ENCODE data around the gene ITGA6.

ITGA6 gene

DNA sequence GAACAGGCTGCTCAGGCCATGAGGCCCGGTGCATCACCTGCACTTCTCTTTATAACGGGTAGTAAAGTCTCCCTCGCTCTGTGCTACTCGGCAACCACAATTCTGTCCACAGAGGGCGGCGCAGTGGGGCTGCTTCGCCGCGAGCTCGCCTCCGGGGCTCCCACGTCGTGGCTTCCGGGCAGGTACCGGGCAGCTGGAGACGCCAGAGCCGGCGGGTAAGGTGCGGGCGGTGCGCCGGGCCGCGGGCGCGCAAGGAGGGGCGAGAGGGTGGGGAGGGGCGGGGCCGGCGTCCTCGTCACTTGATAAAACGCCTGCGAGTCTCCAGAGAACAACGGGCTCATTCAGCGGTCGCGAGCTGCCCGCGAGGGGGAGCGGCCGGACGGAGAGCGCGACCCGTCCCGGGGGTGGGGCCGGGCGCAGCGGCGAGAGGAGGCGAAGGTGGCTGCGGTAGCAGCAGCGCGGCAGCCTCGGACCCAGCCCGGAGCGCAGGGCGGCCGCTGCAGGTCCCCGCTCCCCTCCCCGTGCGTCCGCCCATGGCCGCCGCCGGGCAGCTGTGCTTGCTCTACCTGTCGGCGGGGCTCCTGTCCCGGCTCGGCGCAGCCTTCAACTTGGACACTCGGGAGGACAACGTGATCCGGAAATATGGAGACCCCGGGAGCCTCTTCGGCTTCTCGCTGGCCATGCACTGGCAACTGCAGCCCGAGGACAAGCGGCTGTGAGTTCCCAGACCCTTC, at the start of gene ITGA6:
ITGA6 (plus strand) TSS at position 331 of the 734 bp plus-strand sequence.
- peak; percentile 56 for DNase-seq (ENCODE audit: low read depth)

DNA sequence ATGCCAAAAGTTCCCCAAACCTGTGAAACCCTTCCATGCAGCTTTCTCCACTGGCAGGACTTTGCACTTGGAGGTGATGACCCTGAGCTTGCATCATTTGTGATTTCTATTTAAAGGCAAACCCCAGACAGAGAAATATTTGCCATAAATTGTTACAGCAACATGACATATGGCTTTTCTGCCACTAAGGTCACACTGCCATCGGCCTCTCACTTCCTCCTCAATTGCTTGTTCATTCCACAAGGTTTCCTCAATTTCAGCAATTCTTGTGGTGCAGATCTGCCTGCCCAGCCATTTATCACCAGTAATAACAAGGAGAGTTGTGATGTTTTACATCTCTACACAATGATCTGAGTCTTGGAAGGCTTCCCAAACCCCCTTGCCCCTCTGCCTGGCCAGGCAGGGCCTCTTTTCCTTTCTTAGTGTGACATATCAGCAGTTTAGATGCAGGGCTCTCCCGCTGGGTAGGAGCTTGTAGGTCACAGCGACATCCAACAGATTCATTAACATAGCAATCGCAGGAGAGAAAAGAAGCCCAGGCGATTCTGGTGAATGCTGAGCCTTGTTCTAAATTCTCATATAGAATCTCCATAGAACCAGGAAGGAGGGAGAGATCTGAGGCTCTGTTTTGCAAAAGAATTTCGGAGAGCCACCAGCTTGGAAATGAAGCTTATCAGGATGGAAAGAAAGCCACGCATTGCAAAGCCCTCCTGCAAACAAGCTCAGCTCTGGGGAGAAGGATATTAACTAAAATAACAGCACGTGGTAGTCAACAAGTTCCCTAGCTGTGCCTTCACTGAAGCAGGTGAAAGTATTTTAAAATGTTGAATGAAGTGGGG, 46.7 kb upstream of the ITGA6 start:
- no peak for DNase-seq (ENCODE audit: low read depth)

DNA sequence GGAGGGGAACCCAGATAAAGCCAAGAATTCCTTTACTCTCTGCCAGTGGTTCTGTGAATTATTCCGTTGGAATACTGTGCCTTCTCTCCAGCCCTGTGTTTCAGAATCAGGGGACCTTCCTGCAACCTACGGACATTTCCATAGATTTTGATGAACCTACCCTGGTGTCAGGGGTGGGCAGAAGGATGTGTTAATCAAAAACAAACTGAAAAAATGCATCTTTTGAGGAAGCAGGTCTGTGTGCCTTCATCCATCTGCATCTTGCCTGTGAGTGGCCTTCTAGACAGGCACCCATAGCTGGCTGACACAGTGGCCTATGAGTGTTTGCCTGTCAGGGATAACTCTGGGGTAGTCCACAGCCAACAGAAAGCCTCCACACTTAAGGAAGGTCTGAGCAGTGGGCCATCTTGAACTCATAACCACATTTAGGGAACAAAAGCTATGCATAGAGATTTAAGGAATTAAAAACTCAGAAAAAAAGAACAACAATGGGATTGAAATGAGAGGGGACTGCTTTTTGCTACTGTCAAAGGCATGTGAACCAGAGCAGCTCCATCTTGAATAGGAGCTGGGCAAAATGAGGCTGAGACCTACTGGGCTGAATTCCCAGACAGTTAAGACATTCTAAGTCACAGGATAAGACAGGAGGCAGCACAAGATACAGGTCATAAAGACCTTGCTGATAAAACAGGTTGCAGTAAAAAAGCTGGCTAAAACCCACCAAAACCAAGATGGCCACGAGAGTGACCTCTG, 45.9 kb upstream of the ITGA6 start:
- no peak for DNase-seq (ENCODE audit: low read depth)

DNA sequence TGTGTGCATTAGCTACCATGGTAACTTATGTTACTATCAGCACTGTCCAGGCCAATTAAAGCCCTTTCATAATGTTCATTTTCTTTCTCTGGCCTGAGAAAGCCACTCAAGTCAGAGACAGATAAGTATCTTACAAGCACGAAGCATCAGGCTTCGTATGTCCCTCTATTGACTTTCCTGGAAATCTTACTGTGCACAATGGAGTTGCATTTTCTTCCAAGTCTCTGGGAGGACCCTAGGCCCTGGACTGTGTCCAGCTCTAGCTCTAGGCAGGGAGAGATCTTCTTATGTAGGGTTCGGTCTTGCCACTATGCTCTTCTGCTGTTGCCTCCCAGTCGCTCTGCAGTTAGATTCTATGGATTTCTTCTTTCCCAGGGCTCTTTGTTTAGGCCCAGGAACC, 40.0 kb upstream of the ITGA6 start:
- DNase-seq (ENCODE audit: low read depth), result no peak

DNA sequence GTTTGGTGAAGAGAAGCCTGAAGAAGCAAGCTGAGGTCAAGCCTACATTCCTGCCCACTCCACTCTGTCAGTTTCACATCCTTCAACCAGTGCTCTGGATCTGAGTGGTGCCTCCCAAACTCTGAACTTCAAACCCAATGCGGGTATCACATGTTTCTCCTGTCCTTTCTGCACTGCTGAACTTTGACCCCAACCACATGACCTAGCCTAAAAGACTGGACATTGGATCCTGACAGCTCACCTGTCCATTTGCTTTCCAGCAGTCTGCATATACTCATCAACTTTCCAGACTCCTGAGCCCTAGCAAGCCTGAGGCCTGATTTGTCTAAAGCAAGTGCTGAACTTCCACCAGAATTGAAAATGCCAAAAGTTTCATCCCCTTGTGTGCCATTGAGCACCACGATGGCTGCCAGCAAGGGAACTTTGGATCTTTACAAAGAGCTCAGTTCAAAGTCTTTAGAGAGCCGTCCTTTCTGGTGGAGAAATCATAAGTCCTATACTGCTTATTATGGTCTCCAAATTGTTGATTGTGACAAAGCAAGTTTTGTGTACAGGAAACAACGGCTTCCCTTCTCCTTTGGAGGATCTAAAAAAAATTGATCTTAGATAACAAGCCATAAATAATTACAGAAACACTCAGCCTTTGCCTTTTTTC, 37.6 kb upstream of the ITGA6 start:
- no peak for DNase-seq (ENCODE audit: low read depth)

DNA sequence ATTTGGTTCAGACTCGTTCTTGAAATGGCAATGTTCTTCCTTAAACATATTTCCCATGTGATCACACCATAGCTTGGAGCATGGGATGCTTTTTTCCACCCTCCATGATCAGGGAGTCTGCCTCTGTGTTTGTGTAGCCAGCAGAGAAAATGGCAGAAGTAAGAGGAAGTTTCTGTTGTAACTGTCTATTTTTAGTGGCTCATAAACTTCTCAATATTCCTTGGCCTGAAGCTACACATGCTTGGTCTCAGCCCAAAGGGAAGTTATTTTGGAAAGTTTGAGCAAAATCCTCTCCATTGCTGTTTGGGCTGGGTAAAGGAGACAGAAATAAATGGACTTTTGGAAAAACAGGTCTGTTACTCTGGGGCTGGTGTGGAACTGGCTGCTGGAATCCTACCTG, 33.4 kb upstream of the ITGA6 start:
- no peak for DNase-seq (ENCODE audit: low read depth)

DNA sequence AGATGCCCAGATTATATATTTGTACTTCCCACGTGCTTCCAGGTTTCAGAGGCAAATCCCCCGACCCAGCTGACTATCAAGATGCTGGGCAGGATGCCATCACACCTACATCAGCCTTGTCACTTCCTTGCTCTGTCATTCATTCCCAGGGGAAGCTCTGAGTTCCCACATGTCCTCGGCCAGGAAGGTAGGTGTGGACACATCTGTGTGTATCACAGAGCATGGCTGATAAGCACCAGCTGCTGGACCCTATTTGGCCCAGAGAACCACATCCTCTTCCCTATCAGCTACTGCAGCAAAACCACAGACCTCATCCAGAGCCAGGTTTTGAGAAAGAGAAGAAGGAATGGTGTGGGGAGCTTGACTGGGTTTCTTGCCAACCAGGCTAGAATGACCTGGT, 31.9 kb upstream of the ITGA6 start:
- no peak for DNase-seq (ENCODE audit: low read depth)

DNA sequence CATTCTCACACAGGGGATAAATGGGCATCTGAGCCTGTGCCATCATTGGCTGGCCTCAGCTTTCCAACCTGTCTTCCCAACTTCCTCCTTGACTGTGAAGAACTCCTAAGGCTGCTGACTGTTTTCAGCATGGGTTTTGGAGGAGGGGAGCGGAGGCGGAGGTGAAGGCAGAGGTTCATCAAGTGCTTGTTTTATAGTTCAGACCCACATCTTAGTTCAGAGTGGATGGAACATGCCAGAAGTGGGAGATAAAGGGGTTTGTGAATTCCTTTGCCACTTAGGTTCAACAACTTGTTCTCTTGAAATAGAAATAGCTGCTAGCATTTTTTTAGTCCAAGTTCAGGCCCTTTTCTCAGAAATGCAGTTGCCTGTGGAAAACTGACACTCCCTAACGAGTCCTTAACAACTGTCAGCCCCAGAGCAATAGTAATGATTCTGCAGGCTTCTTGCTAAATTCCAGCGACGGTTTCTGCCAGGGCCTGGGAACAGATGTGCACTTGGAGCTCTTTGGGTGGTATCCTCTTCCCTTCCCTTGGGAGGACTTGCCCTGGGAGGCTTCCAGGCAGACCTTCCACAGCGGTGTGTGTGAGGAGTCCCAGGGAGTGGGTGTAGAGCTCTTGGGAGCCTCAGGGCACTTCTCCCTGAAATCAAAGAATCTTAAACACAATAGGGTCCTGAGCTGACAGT, 30.1 kb upstream of the ITGA6 start:
- DNase-seq (ENCODE audit: low read depth), result no peak

DNA sequence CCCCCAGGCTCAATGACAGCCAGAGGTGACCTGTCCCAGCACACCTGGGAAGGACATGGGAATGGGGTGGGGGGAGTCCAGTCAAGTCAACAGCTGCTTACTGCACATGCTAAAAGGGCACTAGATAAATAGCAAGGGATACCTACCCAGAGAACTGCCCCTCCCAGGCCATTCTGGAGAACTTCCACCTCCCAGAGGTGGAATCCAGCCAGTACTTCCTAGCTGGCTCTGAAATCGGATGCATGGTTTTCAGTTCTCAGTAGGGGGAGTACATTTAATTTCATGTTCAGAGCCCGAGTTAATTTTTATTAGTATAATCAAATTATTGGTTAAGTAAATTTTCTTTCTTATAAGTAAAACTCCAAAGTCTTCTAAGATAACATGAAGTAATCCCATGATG, 28.9 kb upstream of the ITGA6 start:
- no peak for DNase-seq (ENCODE audit: low read depth)

DNA sequence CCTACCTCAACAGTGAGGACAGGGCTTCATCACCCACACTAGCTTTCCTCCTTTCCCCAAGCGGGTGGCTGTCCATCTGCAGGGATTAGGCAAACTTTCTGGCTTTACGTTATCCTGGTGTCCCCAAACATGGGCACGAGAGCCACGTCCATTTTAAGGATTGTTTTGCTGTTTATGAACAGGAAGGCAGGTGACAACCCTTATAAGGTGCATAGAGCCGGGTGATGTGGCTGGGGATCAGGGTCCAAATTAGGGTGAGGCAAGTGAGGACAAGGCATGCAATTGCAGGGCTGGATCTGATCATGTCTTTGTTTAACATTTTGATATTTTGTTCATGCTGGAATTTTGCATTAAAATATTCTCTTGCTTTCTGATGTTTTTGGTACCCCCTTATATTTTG, 27.6 kb upstream of the ITGA6 start:
- no peak for DNase-seq (ENCODE audit: low read depth)

DNA sequence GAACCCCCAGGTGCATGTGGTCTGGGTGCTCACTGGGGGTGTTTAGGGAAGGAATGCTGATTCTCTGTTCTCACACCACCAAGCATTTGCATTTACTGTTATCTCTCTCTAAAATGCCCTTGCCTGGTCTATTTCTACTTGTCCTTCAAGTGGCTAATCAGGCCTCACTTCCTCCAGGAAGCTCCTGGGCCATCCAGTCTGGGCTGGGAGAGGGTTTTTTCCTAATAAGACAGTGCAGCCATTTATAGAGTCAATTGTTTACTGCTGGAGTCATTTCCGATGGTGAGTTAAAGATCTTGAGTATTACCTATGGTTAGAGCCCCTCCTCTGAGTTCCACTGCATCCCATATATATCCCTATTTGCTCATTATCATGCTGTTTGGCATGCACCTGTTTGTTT, 25.2 kb upstream of the ITGA6 start:
- no peak for DNase-seq (ENCODE audit: low read depth)

DNA sequence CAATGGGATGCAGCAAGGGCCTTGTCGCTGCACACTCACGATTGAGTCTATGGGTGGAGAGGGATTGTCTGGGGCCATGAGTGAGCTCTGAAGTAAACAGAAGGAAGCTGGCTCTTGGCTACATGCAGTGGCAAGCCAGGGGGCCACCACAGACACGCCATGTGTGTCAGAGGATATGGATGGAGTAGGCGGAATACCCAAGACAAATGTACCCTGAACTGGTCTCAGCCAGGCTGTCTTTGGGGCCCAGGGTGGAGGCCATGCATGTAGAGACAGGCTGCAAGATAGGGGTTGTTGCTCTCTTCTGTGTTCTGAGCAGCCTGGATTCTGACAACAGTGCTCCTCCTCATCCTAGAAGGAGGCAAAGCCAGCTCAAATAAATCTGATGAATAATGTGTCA, 24.0 kb upstream of the ITGA6 start:
- no peak for DNase-seq (ENCODE audit: low read depth)

DNA sequence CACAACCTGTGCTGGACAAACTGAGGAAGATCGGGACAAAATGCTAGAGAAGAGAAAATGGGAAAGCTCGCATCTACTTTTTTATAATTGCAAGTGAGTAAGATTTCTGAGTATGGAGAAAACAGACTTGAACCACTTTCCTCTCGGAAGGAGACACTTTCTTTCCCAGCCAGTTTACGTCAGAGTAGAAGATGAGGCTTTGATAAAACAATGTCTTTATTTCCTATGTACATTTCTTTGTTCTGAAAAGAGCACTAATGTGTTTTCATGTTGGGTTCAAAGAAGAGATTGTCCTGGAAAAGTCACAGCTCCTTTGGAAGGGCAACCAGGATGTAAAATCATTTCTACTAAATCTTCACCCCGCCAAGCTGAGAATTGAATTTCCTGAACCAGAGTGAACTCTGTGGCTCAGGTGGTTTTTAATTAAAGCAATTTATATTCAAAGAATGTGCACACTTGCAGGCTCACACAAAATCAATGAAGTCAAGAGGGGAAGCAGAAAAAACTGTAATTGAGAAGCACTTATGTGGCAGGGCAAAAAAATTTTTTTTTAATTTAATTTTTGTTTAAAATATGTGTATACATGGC, 23.4 kb upstream of the ITGA6 start:
- DNase-seq (ENCODE audit: low read depth), result no peak

DNA sequence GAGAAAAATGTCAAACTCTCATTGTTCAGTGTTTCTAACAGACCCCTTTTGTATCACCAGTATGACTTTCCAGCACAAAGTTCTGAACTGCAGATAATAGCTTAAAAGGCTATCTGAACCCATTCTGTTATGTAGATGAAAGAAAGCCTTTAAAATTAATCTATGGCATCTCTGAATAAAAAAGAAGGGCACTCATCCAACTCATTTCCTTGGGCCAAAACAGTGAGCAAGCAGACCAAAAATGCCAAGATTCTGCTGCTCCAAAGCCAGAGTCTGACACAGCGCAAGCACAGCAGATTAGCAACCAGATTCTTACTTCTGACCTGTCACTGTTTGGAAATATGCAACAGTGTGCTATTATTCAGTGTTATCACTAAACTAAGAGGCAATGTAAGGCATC, 22.6 kb upstream of the ITGA6 start:
- no peak for DNase-seq (ENCODE audit: low read depth)

DNA sequence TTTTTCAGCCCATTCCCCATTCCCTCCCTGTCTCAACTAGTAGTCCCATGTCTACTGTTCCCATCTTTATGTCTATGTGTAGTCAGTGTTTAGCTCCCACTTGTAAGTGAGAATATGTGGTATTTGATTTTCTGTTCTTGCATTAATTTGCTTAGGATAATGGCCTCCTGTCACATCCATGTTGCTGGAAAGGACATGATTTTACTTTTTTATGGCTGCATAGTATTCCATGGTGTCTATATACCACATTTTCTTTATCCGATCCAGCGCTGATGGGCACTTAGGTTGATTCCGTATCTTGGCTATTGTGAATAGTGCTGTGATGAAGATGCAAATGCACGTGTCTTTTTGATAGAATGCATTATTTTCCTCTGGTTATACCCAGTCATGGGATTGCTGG, 21.7 kb upstream of the ITGA6 start:
- no peak for DNase-seq (ENCODE audit: low read depth)

DNA sequence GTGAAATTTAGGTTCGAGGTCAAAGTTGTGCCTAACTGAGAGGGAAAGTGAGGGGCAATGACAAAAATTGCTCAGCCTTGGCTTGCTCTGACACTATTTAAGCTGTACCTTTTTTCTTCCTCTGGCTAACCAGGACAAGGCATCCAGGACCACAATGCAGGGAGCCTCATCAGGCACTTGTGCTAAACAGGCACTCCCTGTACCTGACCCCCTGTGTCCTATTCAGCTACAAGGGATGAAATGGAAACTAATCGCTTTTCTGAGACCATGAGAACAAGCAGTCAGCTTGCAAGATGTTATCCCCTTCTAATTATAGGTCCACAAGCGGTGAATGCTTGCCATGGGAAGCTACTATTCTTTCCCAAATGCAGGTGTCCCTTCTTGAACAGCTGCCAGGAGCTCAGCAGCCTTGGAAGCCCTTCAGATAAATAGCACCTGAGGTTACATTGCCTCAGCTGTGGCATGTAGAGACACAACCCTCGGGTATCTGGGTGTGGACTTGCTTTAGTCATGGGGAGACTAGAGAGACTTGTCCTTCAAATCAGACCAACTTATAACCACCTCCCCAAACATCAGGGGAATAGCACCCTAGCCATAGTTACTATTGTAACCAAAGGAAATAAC, 19.1 kb upstream of the ITGA6 start:
- no peak for DNase-seq (ENCODE audit: low read depth)

DNA sequence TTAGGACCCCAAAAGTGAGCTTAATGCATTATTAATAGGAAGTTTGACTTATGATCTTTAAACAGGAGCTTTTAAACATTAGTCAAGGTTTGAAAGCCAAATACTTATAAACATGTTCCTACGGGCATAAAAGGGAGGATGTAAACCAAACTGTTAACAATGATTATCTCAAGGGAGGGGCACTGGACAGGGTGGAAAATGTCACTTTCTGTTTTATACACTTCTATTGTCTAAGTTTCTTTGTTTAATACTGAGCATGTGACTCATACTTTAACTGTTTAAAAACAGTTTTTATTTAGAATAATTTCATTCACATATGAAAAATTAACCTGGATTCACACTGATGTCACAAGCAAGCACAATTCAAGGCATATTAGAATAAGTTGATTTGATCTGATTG, 18.3 kb upstream of the ITGA6 start:
- no peak for DNase-seq (ENCODE audit: low read depth)

DNA sequence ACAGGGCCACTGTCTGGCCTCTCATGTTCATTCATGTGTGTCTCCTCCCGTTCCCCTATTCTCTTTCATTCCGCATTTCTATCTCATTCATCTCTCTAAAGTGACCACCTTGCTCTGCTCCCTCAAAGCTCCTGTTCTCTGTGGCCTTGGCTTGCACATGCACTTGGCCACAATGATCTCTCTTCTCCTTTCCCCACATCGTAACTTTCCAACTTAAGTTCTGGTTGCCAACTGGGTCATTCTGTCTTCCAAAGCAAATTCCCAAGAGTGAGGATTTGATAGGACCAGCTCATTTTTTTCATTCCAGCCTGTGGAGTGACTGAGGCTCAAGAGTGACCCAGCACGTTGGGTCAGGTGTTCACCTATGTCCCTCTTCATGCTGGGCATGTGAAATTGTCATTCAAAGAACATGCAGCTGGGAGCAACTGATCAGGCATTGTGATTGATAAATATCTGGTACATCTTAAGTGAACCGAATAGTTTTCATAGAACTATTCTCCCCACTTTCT, 14.3 kb upstream of the ITGA6 start:
- DNase-seq (ENCODE audit: low read depth), result no peak

DNA sequence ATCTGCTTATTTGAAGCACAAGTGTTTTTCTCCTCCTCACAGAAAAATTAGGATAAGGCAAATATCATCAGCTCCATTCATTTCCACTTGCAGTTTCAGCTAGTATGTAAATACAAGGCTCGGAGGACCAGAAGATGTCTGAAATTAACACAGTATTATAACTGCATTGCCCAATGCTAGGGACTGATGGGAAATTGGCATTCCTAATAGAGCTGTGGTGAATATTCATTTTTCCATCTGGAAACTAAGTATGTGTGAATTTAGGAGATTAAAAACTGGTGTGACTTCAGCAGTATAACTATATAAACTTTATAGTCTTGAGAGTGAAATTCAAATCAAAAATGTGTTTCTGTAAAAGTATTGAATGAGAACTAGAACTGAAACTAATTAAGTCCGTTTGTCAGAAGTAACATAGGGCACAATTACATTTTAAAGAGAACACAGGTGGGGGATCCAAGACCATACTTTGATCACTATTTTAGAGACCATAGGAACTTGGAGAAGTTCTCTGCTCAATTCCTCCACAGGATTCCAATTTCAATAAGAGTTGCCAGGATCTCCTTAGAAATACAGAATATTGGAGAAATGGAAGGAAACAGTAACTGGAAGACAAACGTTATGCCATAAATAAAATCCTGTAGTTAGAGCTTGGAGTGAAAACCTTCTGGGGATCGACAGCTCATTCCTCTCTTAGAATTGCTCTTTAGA, 12.1 kb upstream of the ITGA6 start:
- no peak for DNase-seq (ENCODE audit: low read depth)

DNA sequence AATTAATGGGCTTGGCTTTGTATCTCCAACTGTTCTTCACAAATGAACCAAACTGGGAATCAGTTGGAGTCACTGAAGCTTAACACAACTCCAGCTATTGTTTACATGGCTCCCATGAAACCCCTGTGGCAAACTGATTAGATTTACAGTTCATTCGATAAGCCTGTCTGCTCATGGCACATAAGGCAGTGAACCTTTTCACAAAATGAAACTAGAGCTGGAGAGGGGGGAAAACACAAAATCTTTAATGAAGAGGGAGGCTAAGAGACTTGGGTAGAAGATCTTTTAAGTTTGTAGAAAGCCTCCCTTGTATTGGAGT, 11.6 kb upstream of the ITGA6 start:
- no peak for DNase-seq (ENCODE audit: low read depth)
